ENCODE measurements around the gene TRPM3.

TRPM3 gene

DNA sequence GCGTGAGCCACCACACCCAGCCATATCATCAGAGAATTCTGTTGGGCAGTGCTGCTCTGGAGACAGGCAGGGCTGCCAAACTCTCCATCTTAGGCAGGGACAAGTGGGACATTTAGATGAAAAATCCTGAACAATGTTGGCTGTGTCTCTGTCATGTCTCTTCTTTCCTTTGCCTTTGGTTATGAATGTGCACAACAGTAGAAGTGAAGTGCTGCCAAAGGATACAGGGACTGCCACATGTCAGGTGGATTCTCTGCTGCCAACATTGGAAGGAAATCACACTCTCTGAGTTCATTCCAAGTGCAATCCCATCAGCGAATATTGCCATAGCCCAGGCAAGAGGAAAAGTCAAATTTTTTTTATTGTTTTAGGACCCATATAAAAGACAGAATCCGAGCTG is 348.8 kb downstream of the TRPM3 start:
- TF ChIP-seq, protein P1, sequence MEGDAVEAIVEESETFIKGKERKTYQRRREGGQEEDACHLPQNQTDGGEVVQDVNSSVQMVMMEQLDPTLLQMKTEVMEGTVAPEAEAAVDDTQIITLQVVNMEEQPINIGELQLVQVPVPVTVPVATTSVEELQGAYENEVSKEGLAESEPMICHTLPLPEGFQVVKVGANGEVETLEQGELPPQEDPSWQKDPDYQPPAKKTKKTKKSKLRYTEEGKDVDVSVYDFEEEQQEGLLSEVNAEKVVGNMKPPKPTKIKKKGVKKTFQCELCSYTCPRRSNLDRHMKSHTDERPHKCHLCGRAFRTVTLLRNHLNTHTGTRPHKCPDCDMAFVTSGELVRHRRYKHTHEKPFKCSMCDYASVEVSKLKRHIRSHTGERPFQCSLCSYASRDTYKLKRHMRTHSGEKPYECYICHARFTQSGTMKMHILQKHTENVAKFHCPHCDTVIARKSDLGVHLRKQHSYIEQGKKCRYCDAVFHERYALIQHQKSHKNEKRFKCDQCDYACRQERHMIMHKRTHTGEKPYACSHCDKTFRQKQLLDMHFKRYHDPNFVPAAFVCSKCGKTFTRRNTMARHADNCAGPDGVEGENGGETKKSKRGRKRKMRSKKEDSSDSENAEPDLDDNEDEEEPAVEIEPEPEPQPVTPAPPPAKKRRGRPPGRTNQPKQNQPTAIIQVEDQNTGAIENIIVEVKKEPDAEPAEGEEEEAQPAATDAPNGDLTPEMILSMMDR (IDR thresholded peaks at IDR 0.05; ENCODE audit: low read length, missing control alignments), result no peak
- no peak for DNase-seq (ENCODE audit: low read depth)
- no peak overlapping the region for H3K4me3 ChIP-seq (replicated peaks; ENCODE audit: low read depth, low read length)

DNA sequence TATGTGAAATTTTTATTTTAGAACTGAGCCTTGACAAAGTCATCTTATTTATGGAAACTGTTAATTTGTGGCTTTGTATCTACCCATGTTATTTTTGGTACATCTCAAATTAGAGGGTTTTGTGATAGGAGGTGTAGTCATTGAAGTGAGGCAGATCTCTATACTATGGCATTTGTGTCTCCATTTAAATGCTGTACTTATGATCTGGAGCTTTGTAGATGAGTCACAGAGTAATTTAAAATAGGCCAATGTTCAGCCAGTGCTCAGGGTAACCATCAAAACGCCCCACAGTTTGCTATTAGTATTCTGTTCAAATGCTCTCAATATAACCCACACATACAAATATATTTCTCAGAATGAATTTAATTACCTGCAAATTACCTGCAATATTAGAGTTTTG is 355.5 kb downstream of the TRPM3 start:
- no peak overlapping the region for H3K4me3 ChIP-seq (replicated peaks; ENCODE audit: low read depth, low read length)
- DNase-seq (ENCODE audit: low read depth), result no peak
- TF ChIP-seq, protein P1 (IDR thresholded peaks at IDR 0.05; ENCODE audit: low read length, missing control alignments), result no peak

DNA sequence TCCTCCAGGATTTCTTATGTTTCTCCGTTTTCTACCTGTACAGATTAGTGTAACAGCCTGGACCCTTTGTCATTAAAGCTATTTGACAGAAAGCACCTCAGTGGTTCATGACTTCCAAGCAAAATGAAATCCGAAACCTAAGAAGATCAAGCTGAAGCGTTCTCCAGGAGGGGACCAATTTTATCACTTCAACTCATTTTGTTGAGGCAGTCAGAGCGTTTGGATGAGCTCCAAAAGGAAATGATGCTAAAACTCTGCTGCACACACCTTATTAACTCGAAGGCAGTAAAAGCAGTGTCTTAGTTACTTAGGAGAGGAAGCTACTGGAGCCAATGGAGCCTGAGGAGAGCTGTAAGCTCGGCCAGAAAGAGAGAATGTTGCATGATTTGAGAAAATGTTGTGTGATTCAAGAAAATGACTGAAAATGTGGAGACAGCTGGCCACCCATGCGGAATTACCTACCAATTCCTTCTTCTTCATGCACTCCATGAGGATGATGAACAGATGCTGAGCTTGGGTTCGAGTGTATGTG is 360.2 kb downstream of the TRPM3 start:
- DNase-seq (ENCODE audit: low read depth), result no peak
- no peak overlapping the region for H3K4me3 ChIP-seq (replicated peaks; ENCODE audit: low read depth, low read length)
- TF ChIP-seq, protein P1 (IDR thresholded peaks at IDR 0.05; ENCODE audit: low read length, missing control alignments), result no peak

DNA sequence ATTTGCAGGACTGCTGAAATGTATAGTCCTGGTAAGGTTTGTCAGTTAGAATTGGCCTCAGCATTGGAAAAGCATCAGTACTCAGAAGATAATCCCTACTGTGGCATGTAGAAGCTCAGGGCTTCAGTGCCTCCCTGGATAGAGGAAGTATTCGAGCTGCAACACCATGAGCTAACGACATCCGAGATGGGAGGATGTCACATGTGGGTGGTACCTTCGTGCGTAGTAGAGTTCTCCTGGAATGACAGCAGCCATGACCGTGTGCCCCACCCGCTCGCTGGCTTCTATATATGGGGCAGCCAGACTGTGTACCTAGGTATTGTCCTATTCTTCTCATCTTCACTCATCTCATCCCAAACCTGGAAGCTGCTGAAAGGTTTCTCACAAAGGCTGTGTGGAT is 361.2 kb downstream of the TRPM3 start:
- TF ChIP-seq, protein P1 (IDR thresholded peaks at IDR 0.05; ENCODE audit: low read length, missing control alignments), result no peak
- DNase-seq (ENCODE audit: low read depth), result no peak
- no peak overlapping the region for H3K4me3 ChIP-seq (replicated peaks; ENCODE audit: low read depth, low read length)

DNA sequence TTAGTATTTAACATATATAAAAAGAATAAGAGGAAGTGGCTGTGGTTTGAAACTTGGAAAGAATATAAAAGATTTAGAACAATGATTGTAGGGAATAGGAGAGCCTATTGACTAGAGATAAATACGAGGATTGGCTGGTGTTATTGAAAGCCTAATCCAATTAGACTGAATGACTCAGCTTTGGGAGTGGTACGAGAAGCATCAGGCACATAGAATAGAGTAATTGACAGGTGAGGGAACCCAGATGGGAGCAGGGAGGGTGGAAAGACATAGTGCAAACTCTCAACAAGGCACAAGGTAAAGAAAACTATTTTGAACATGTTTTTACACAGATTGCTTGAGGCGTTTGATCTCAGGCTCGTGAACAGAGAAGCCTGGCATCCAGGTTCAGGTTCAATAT is 368.1 kb downstream of the TRPM3 start:
- H3K4me3 ChIP-seq (replicated peaks; ENCODE audit: low read depth, low read length), result no peak overlapping the region
- TF ChIP-seq, protein P1 (IDR thresholded peaks at IDR 0.05; ENCODE audit: low read length, missing control alignments), result no peak
- no peak for DNase-seq (ENCODE audit: low read depth)

DNA sequence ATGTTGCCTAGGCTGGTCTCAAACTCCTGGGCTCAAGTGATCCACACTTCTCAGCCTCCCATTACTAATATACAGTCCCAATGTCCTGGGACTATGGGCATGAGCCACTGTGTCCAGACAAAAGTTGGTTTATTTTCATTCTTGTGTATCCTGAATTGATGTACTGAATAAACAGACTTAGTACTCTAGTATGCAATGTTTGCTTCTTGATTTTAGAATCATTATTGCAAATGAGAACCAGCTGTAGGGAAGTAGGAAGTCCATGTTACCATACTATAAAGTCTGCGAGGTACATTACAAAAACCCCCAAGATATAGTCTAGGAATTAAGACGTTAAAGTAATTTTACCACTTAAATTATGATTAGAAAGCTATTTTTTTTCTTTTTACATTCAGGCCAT is 372.4 kb downstream of the TRPM3 start:
- TF ChIP-seq, protein P1 (IDR thresholded peaks at IDR 0.05; ENCODE audit: low read length, missing control alignments), result no peak
- H3K4me3 ChIP-seq (replicated peaks; ENCODE audit: low read depth, low read length), result no peak overlapping the region
- no peak for DNase-seq (ENCODE audit: low read depth)

DNA sequence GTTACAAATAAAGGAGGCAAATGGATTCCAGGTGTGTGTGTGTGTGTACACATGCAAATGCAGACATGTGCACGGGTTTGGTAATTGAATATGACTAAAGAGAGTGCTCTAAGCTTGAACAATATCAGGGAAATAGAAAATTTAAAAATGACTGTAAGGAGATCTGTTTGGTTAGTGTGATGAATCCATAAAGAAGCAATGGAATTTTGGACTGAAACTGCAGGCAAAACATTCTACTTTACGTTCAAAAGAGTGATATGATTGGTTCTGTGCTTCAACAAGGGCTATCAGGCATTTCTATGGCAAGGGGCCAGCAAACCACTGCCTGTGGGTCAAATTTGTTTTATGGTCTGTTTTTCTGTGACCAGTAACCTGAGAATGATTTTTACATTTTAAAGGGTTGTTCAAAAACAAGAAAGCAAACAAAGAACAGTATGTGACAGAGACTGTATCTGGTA is 374.1 kb downstream of the TRPM3 start:
- TF ChIP-seq, protein P1 (IDR thresholded peaks at IDR 0.05; ENCODE audit: low read length, missing control alignments), result no peak
- DNase-seq (ENCODE audit: low read depth), result peak; percentile 11
- no peak overlapping the region for H3K4me3 ChIP-seq (replicated peaks; ENCODE audit: low read depth, low read length)
